OCI-LY3 (cell line): ENCODE data around the gene GABRB2.

Experiments
- CTCF ChIP-seq: fragments of 200-600, 300-600 bp; sonication (generic); IDR thresholded peaks from 2 replicates; pipeline ENCODE4 v1.5.1; 2014; ENCODE audit warnings: antibody characterized with exemption, low read length, low read depth
- EZH2phosphoT487 ChIP-seq: fragments of 200-600 bp; shearing (Covaris generic); IDR thresholded peaks from 2 replicates; pipeline ENCODE4 v1.6.1; 2018; ENCODE audit warnings: antibody characterized with exemption, mixed run types, low read depth

- no peak for TF ChIP-seq CTCF
- no peak for TF ChIP-seq EZH2phosphoT487
Measured at GRCh38 chr5:161507591-161507990, 38.9 kb downstream of the GABRB2 start.
